ENCODE measurements around the gene CCDC87.

The CCDC87 gene

DNA sequence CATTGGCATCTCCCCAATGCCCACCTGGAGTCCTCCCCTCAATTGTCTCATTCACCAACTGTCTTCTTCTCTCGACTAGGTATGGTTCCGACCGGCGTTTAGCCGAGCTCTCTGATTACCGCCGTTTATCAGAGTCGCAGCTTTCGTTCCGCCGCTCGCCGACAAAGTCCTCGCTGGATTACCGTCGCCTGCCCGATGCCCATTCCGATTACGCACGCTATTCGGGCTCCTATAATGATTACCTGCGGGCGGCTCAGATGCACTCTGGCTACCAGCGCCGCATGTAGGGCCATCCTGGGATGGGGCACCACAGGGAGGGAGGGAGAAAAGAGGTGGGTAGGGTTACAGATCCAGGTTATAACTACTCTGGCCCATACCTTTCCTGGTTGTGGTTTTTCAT is 33.5 kb upstream of the CCDC87 start:
- Histone ChIP-seq H3K27ac (no peak overlapping the region), H2AFZ (ENCODE audit: low read depth) (no peak overlapping the region), H3K36me3 (ENCODE audit: insufficient read depth) (peaks cover 27% of the 10 kb centered on the region; the same call in 1 of the 2 replicates), H3K27me3 (ENCODE audit: insufficient read depth, low read depth) (no peaks in the 10 kb centered on the region), H3K9ac (no peak overlapping the region), H4K20me1 (ENCODE audit: insufficient read depth) (peaks cover 58% of the 10 kb centered on the region), H3K4me2 (no peak overlapping the region), H3K4me1 (ENCODE audit: low read depth, poor library complexity, severe bottlenecking) (peaks cover 3% of the 10 kb centered on the region), H3K4me3 (IDR thresholded peaks at IDR 0.05; ENCODE audit: insufficient read depth, low read depth, low read length) (no peak overlapping the region), H3K79me2 (ENCODE audit: insufficient read depth, low read depth) (peaks cover 100% of the 10 kb centered on the region)
- TF ChIP-seq, protein P1, sequence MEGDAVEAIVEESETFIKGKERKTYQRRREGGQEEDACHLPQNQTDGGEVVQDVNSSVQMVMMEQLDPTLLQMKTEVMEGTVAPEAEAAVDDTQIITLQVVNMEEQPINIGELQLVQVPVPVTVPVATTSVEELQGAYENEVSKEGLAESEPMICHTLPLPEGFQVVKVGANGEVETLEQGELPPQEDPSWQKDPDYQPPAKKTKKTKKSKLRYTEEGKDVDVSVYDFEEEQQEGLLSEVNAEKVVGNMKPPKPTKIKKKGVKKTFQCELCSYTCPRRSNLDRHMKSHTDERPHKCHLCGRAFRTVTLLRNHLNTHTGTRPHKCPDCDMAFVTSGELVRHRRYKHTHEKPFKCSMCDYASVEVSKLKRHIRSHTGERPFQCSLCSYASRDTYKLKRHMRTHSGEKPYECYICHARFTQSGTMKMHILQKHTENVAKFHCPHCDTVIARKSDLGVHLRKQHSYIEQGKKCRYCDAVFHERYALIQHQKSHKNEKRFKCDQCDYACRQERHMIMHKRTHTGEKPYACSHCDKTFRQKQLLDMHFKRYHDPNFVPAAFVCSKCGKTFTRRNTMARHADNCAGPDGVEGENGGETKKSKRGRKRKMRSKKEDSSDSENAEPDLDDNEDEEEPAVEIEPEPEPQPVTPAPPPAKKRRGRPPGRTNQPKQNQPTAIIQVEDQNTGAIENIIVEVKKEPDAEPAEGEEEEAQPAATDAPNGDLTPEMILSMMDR (conservative IDR thresholded peaks at IDR 0.05; ENCODE audit: low read depth, low read length): no peak

DNA sequence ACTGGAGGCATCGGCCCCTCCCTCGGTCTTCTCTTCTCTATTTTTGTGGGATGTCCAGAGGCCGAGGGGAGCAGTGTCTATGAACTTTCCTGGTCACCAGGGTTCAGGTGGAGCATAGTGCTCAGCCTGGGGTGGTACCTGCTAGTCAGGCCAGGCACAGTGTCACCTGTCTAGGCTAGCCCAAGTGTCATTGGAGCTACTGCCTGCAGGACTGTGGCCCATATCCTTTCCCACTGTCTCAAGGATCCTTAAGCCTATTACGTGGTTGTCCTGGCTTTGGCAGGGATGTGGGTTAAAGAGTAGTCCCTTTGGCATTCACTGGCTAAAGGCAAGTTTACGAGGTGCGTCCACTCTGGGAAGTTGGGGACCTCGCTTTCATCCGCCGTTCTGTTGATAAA is 32.9 kb upstream of the CCDC87 start:
- Histone ChIP-seq H3K79me2 (ENCODE audit: insufficient read depth, low read depth) (peaks cover 100% of the 10 kb centered on the region), H2AFZ (ENCODE audit: low read depth) (no peak overlapping the region), H3K36me3 (ENCODE audit: insufficient read depth) (peaks cover 27% of the 10 kb centered on the region; the same call in 1 of the 2 replicates), H3K4me3 (IDR thresholded peaks at IDR 0.05; ENCODE audit: insufficient read depth, low read depth, low read length) (no peak overlapping the region), H4K20me1 (ENCODE audit: insufficient read depth) (peaks cover 62% of the 10 kb centered on the region), H3K27ac (no peak overlapping the region), H3K4me1 (ENCODE audit: low read depth, poor library complexity, severe bottlenecking) (peaks cover 8% of the 10 kb centered on the region), H3K27me3 (ENCODE audit: insufficient read depth, low read depth) (no peaks in the 10 kb centered on the region), H3K4me2 (no peak overlapping the region), H3K9ac (no peak overlapping the region)
- TF ChIP-seq, protein P1 (conservative IDR thresholded peaks at IDR 0.05; ENCODE audit: low read depth, low read length): no peak

DNA sequence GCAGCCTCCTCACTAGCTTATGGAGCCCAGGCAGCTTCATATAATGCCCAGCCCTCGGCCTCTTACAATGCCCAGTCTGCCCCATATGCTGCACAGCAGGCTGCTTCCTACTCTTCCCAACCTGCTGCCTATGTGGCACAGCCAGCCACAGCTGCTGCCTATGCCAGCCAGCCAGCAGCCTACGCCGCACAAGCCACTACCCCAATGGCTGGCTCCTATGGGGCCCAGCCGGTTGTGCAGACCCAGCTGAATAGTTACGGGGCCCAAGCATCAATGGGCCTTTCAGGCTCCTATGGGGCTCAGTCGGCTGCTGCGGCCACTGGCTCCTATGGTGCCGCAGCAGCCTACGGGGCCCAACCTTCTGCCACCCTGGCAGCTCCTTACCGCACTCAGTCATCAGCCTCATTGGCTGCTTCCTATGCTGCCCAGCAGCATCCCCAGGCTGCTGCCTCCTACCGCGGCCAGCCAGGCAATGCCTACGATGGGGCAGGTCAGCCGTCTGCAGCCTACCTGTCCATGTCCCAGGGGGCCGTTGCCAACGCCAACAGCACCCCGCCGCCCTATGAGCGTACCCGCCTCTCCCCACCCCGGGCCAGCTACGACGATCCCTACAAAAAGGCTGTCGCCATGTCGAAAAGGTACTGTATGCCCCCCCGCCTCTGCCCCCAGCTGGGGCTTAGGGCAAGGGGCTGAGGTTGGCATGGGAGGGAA is 32.3 kb upstream of the CCDC87 start:
- H3K4me1 ChIP-seq (ENCODE audit: low read depth, poor library complexity, severe bottlenecking): peaks cover 14% of the 10 kb centered on the region
- H3K36me3 ChIP-seq (ENCODE audit: insufficient read depth): peaks cover 25% of the 10 kb centered on the region; the same call in 1 of the 2 replicates

DNA sequence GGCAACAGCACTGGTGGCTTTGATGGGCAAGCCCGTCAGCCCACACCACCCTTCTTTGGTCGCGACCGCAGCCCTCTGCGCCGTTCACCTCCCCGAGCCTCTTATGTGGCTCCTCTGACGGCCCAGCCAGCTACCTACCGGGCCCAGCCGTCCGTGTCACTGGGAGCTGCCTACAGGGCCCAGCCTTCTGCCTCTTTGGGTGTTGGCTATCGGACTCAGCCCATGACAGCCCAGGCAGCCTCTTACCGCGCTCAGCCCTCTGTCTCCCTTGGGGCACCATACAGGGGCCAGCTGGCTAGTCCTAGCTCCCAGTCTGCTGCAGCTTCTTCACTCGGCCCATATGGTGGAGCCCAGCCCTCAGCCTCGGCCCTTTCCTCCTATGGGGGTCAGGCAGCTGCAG is 31.6 kb upstream of the CCDC87 start:
- H3K4me1 ChIP-seq (ENCODE audit: low read depth, poor library complexity, severe bottlenecking): peaks cover 19% of the 10 kb centered on the region
- peaks cover 72% of the 10 kb centered on the region for H4K20me1 ChIP-seq (ENCODE audit: insufficient read depth)

More for the DNA sequence above, 32.3 kb upstream of the CCDC87 start:
- H3K9ac ChIP-seq: no peak overlapping the region
- TF ChIP-seq, protein P1 (conservative IDR thresholded peaks at IDR 0.05; ENCODE audit: low read depth, low read length): no peak
- H3K79me2 ChIP-seq (ENCODE audit: insufficient read depth, low read depth): peaks cover 100% of the 10 kb centered on the region
- peaks cover 68% of the 10 kb centered on the region for H4K20me1 ChIP-seq (ENCODE audit: insufficient read depth)
- no peak overlapping the region for H3K4me3 ChIP-seq (IDR thresholded peaks at IDR 0.05; ENCODE audit: insufficient read depth, low read depth, low read length)
- H3K27ac ChIP-seq: no peak overlapping the region
- H2AFZ ChIP-seq (ENCODE audit: low read depth): no peak overlapping the region
- H3K4me2 ChIP-seq: no peak overlapping the region
- no peaks in the 10 kb centered on the region for H3K27me3 ChIP-seq (ENCODE audit: insufficient read depth, low read depth)

More for the DNA sequence above, 31.6 kb upstream of the CCDC87 start:
- H3K9ac ChIP-seq: no peak overlapping the region
- H3K4me3 ChIP-seq (IDR thresholded peaks at IDR 0.05; ENCODE audit: insufficient read depth, low read depth, low read length): no peak overlapping the region
- peaks cover 19% of the 10 kb centered on the region; the same call in 1 of the 2 replicates for H3K36me3 ChIP-seq (ENCODE audit: insufficient read depth)
- H3K27ac ChIP-seq: no peak overlapping the region
- TF ChIP-seq, protein P1 (conservative IDR thresholded peaks at IDR 0.05; ENCODE audit: low read depth, low read length): no peak
- H2AFZ ChIP-seq (ENCODE audit: low read depth): no peak overlapping the region
- H3K79me2 ChIP-seq (ENCODE audit: insufficient read depth, low read depth): peaks cover 100% of the 10 kb centered on the region
- H3K4me2 ChIP-seq: no peak overlapping the region
- H3K27me3 ChIP-seq (ENCODE audit: insufficient read depth, low read depth): no peaks in the 10 kb centered on the region
